ENCODE measurements around the gene EEPD1. TPM values are rescaled to one million over a fixed set of nuclear protein-coding genes. Genes with fewer than 3 reads are reported as not detected.

The EEPD1 gene
- total and polyA plus RNA-seq, 9 donors = 5.6 to 16.6 (median 11.5) TPM

GRCh38 chr7:36285276-36285675 is 132.2 kb downstream of the EEPD1 start:
- intact Hi-C loops (cut with DNase I) = loop anchor here in 2 of 4 donors (5.0 to 10.0 kb wide), 2 partner anchors 130 to 133 kb away; partner anchors contain the start of gene EEPD1 (in 2 of the 2)
- no peaks in the 10 kb centered on the region for H3K27me3 ChIP-seq
- H3K4me1 ChIP-seq (ENCODE audit: insufficient read depth) = peaks cover 9% of the 10 kb centered on the region
- 24 to 52% (median 36%) methylated on average over 9 of the region's 9 CpGs for WGBS, 3 donors
- H3K9me3 ChIP-seq = no peaks in the 10 kb centered on the region
- no peak overlapping the region for H3K4me3 ChIP-seq
- no peaks in the 10 kb centered on the region for H3K36me3 ChIP-seq
- peak in 4 of 5 donors; percentile 35 to 62 (median 58) for DNase-seq
- H3K27ac ChIP-seq = no peak overlapping the region
- TF ChIP-seq EP300 (IDR thresholded peaks at IDR 0.05) = no peak
- no peak for TF ChIP-seq CTCF (IDR thresholded peaks at IDR 0.05)
- TF ChIP-seq POLR2A (IDR thresholded peaks at IDR 0.05) = no peak

GRCh38 chr7:36286226-36286625 is 133.2 kb downstream of the EEPD1 start:
- 77 to 88% (median 87%) methylated on average over 2 of the region's 2 CpGs for WGBS, 3 donors
- H3K27ac ChIP-seq = no peak overlapping the region

GRCh38 chr7:36286688-36287087 is 133.6 kb downstream of the EEPD1 start:
- Histone ChIP-seq H3K27me3 (no peaks in the 10 kb centered on the region), H3K4me1 (ENCODE audit: insufficient read depth) (peaks cover 5% of the 10 kb centered on the region), H3K9me3 (no peaks in the 10 kb centered on the region), H3K36me3 (no peaks in the 10 kb centered on the region), H3K27ac (no peak overlapping the region), H3K4me3 (no peak overlapping the region)
- TF ChIP-seq POLR2A (IDR thresholded peaks at IDR 0.05) = no peak
- TF ChIP-seq EP300 (IDR thresholded peaks at IDR 0.05) = no peak
- TF ChIP-seq CTCF (IDR thresholded peaks at IDR 0.05) = no peak
- no peak for DNase-seq
- 76 to 85% (median 83%) methylated on average over 4 of the region's 4 CpGs for WGBS, 3 donors
- intact Hi-C loops (cut with DNase I) = loop anchor here in 2 of 4 donors (5.0 to 10.0 kb wide), 2 partner anchors 132 to 134 kb away; partner anchors contain the start of gene EEPD1 (in 2 of the 2)

More at GRCh38 chr7:36286226-36286625, 133.2 kb downstream of the EEPD1 start:
- no peaks in the 10 kb centered on the region for H3K36me3 ChIP-seq
- H3K27me3 ChIP-seq = no peaks in the 10 kb centered on the region
- no peak for TF ChIP-seq EP300 (IDR thresholded peaks at IDR 0.05)
- TF ChIP-seq POLR2A (IDR thresholded peaks at IDR 0.05) = no peak
- DNase-seq = no peak
- no peaks in the 10 kb centered on the region for H3K9me3 ChIP-seq
- no peak overlapping the region for H3K4me3 ChIP-seq
- intact Hi-C loops (cut with DNase I) = loop anchor here in 2 of 4 donors (5.0 to 10.0 kb wide), 2 partner anchors 131 to 134 kb away; partner anchors contain the start of gene EEPD1 (in 2 of the 2)
- H3K4me1 ChIP-seq (ENCODE audit: insufficient read depth) = peaks cover 4% of the 10 kb centered on the region

GRCh38 chr7:36287371-36288241 is 134.6 kb downstream of the EEPD1 start:
- no peaks in the 10 kb centered on the region for H3K27me3 ChIP-seq
- no peaks in the 10 kb centered on the region for H3K9me3 ChIP-seq
- H3K36me3 ChIP-seq = no peaks in the 10 kb centered on the region
- TF ChIP-seq CTCF (IDR thresholded peaks at IDR 0.05) = no peak
- no peak for TF ChIP-seq POLR2A (IDR thresholded peaks at IDR 0.05)
- no peak for TF ChIP-seq EP300 (IDR thresholded peaks at IDR 0.05)
- H3K4me3 ChIP-seq = no peak overlapping the region
- intact Hi-C loops (cut with DNase I) = loop anchor here in 2 of 4 donors (5.0 to 10.0 kb wide), 2 partner anchors 133 to 135 kb away; partner anchors contain the start of gene EEPD1 (in 2 of the 2)
- no peak for DNase-seq
- 80 to 81% (median 80%) methylated on average over 19 of the region's 19 CpGs for WGBS, 3 donors
- H3K27ac ChIP-seq = no peak overlapping the region
- peaks cover 7% of the 10 kb centered on the region for H3K4me1 ChIP-seq (ENCODE audit: insufficient read depth)

Measured in ovary (tissue), 9 donors.